Neural progenitor cell (in vitro differentiated cells): ENCODE data around the gene SLC2A10. TPM values are rescaled to one million over a fixed set of nuclear protein-coding genes. Genes with fewer than 3 reads are reported as not detected.

Source experiments
- DNase-seq: peaks from one replicate; pipeline ENCODE4 v3.0.0-alpha.2; 2016; ENCODE audit warnings: low spot score
- H2AFZ ChIP-seq: fragments of 200-600 bp; sonication (generic); replicated peaks from 2 replicates; pipeline ENCODE4 v1.6.1; 2016; ENCODE audit warnings: antibody characterized with exemption
- H3F3A ChIP-seq: fragments of 200-600 bp; sonication (generic); 2 replicates; pipeline ENCODE4 v1.6.1; 2016; ENCODE audit warnings: antibody characterized with exemption, low read depth
- H3K27ac ChIP-seq: fragments of 200-600 bp; sonication (generic); 2 replicates; pipeline ENCODE4 v1.5.1; 2016; ENCODE audit warnings: mild to moderate bottlenecking
- H3K27me3 ChIP-seq: fragments of 200-600 bp; sonication (generic); 2 replicates; pipeline ENCODE4 v1.6.1; 2016; ENCODE audit warnings: mild to moderate bottlenecking, moderate library complexity
- H3K36me3 ChIP-seq: fragments of 200-600 bp; sonication (generic); 2 replicates; pipeline ENCODE4 v1.5.1; 2016
- H3K4me1 ChIP-seq: fragments of 200-600 bp; sonication (generic); 2 replicates; pipeline ENCODE4 v1.6.1; 2016; ENCODE audit warnings: mixed run types
- H3K4me2 ChIP-seq: fragments of 200-600 bp; sonication (generic); 2 replicates; pipeline ENCODE4 v1.6.1; 2016
- H3K4me3 ChIP-seq: fragments of 200-600 bp; sonication (generic); 2 replicates; pipeline ENCODE4 v1.5.1; 2016
- H3K79me2 ChIP-seq: fragments of 200-600 bp; sonication (generic); 2 replicates; pipeline ENCODE4 v1.6.1; 2016; ENCODE audit warnings: low read depth
- H3K9ac ChIP-seq: fragments of 200-600 bp; sonication (generic); 2 replicates; pipeline ENCODE4 v1.6.1; 2016
- H3K9me3 ChIP-seq: fragments of 200-600 bp; sonication (generic); 2 replicates; pipeline ENCODE4 v1.5.1; 2016; ENCODE audit warnings: low read depth
- H4K20me1 ChIP-seq: fragments of 200-600 bp; sonication (generic); 2 replicates; pipeline ENCODE4 v1.6.1; 2016; ENCODE audit warnings: low read depth
- H3K27ac Mint-ChIP-seq: 3 replicates; pipeline ENCODE4 v1.8.0; 2021; ENCODE audit warnings: mixed read lengths
- H3K27me3 Mint-ChIP-seq: 2 replicates; pipeline ENCODE4 v1.8.0; 2022; ENCODE audit warnings: low read depth, mild to moderate bottlenecking, inconsistent platforms, moderate library complexity, mixed read lengths; ENCODE audit not compliant: insufficient read depth
- H3K36me3 Mint-ChIP-seq: 3 replicates; pipeline ENCODE4 v1.8.0; 2021; ENCODE audit warnings: mixed read lengths
- H3K4me1 Mint-ChIP-seq: 3 replicates; pipeline ENCODE4 v1.8.0; 2021; ENCODE audit warnings: mixed read lengths
- H3K4me3 Mint-ChIP-seq: 3 replicates; pipeline ENCODE4 v1.8.0; 2021; ENCODE audit warnings: mild to moderate bottlenecking, moderate library complexity, mixed read lengths
- H3K9me3 Mint-ChIP-seq: 3 replicates; pipeline ENCODE4 v1.8.0; 2020; ENCODE audit warnings: mixed read lengths
- EZH2 ChIP-seq: fragments of 200-600 bp; sonication (generic); IDR thresholded peaks from 2 replicates; pipeline ENCODE4 v1.6.1; 2017; ENCODE audit warnings: antibody characterized with exemption, mild to moderate bottlenecking, moderate library complexity
- EZH2phosphoT487 ChIP-seq: fragments of 200-600 bp; sonication (generic); IDR thresholded peaks from 2 replicates; pipeline ENCODE4 v1.6.1; 2017; ENCODE audit warnings: antibody characterized with exemption
- total RNA-seq: library from RNA; depleted of rRNA; stranded (reverse); fragments of >200 nt; gene quantifications from 2 replicates; pipeline ENCODE4 v1.2.3, GENCODE V29; 2015; ENCODE audit warnings: low replicate concordance
- TF ChIP-seq, protein P1 (sequence below): fragments of 200-600 bp; sonication (generic); IDR thresholded peaks from 2 replicates; pipeline ENCODE4 v1.5.1; 2017; ENCODE audit warnings: antibody characterized with exemption, mild to moderate bottlenecking

SLC2A10 gene
- total RNA-seq, 1 donor from 2014 or later = 9.6 TPM

GRCh38 chr20:46666818-46667515 lies 42.5 kb upstream of the SLC2A10 start:
- Mint-ChIP-seq H3K4me1 (no peaks in the 10 kb centered on the region), H3K27ac (no peak overlapping the region), H3K9me3 (peaks cover 17% of the 10 kb centered on the region), H3K27me3 (peaks cover 2% of the 10 kb centered on the region), H3K36me3 (peaks cover 19% of the 10 kb centered on the region), H3K4me3 (no peak overlapping the region)
- H3K4me2 ChIP-seq = no peak overlapping the region
- H3K9ac ChIP-seq = no peak overlapping the region
- no peaks in the 10 kb centered on the region for H3K36me3 ChIP-seq
- H3K4me1 ChIP-seq = no peaks in the 10 kb centered on the region
- H3K79me2 ChIP-seq = no peaks in the 10 kb centered on the region
- no peaks in the 10 kb centered on the region for H4K20me1 ChIP-seq
- H3K9me3 ChIP-seq = no peaks in the 10 kb centered on the region
- H2AFZ ChIP-seq = no peak overlapping the region
- no peak overlapping the region for H3K4me3 ChIP-seq
- TF ChIP-seq, protein P1, sequence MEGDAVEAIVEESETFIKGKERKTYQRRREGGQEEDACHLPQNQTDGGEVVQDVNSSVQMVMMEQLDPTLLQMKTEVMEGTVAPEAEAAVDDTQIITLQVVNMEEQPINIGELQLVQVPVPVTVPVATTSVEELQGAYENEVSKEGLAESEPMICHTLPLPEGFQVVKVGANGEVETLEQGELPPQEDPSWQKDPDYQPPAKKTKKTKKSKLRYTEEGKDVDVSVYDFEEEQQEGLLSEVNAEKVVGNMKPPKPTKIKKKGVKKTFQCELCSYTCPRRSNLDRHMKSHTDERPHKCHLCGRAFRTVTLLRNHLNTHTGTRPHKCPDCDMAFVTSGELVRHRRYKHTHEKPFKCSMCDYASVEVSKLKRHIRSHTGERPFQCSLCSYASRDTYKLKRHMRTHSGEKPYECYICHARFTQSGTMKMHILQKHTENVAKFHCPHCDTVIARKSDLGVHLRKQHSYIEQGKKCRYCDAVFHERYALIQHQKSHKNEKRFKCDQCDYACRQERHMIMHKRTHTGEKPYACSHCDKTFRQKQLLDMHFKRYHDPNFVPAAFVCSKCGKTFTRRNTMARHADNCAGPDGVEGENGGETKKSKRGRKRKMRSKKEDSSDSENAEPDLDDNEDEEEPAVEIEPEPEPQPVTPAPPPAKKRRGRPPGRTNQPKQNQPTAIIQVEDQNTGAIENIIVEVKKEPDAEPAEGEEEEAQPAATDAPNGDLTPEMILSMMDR = no peak
- no peak for TF ChIP-seq EZH2
- no peak for TF ChIP-seq EZH2phosphoT487
- H3K27me3 ChIP-seq = no peaks in the 10 kb centered on the region
- no peak for DNase-seq
- no peak overlapping the region for H3K27ac ChIP-seq
- H3F3A ChIP-seq = no peaks in the 10 kb centered on the region

DNA sequence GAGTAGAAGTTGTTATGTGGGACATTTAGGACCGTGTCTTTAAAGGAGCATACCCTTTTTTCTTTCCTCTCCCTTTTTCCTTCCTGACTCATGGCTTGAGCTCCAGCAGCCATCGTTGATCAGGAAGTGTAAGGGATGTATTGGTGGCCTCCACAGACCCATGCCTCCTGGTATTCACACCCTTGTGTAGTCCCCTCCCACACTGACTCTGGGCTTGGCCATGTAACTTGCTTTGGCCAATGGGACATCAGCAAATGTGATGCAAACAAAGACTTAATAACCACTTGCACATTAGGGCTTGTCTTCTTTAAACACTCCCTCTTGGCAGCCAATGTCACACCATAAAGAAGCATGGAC lies 39.2 kb upstream of the SLC2A10 start:
- Histone ChIP-seq H3K27ac (no peak overlapping the region), H3F3A (peaks cover 5% of the 10 kb centered on the region), H3K4me1 (peaks cover 10% of the 10 kb centered on the region), H3K4me3 (no peak overlapping the region), H3K27me3 (no peaks in the 10 kb centered on the region), H3K9me3 (no peaks in the 10 kb centered on the region), H4K20me1 (no peaks in the 10 kb centered on the region), H3K36me3 (no peaks in the 10 kb centered on the region), H2AFZ (no peak overlapping the region), H3K79me2 (no peaks in the 10 kb centered on the region), H3K9ac (no peak overlapping the region), H3K4me2 (no peak overlapping the region)
- Mint-ChIP-seq H3K4me1 (peaks cover 19% of the 10 kb centered on the region), H3K9me3 (peaks cover 17% of the 10 kb centered on the region), H3K36me3 (peaks cover 17% of the 10 kb centered on the region), H3K4me3 (no peak overlapping the region), H3K27me3 (peaks cover 3% of the 10 kb centered on the region), H3K27ac (no peak overlapping the region)
- no peak for TF ChIP-seq EZH2phosphoT487
- TF ChIP-seq, protein P1 = no peak
- no peak for TF ChIP-seq EZH2
- DNase-seq = no peak

- H2AFZ ChIP-seq = no peak overlapping the region
- TF ChIP-seq EZH2 (no peak), EZH2phosphoT487 (no peak)
- TF ChIP-seq, protein P1 = no peak
- peaks cover 17% of the 10 kb centered on the region for H3K36me3 Mint-ChIP-seq
- H3K9ac ChIP-seq = no peak overlapping the region
- peaks cover 5% of the 10 kb centered on the region for H3F3A ChIP-seq
- H3K27me3 ChIP-seq = no peaks in the 10 kb centered on the region
- H3K27ac ChIP-seq = no peak overlapping the region
- no peak for DNase-seq
- H3K4me3 ChIP-seq = no peak overlapping the region
- peaks cover 17% of the 10 kb centered on the region for H3K9me3 Mint-ChIP-seq
- H3K79me2 ChIP-seq = no peaks in the 10 kb centered on the region
- H4K20me1 ChIP-seq = no peaks in the 10 kb centered on the region
- no peak overlapping the region for H3K4me3 Mint-ChIP-seq
- peaks cover 10% of the 10 kb centered on the region for H3K4me1 ChIP-seq
- H3K27me3 Mint-ChIP-seq = peaks cover 4% of the 10 kb centered on the region
- peaks cover 19% of the 10 kb centered on the region for H3K4me1 Mint-ChIP-seq
- no peaks in the 10 kb centered on the region for H3K36me3 ChIP-seq
- no peaks in the 10 kb centered on the region for H3K9me3 ChIP-seq
- H3K4me2 ChIP-seq = no peak overlapping the region
- no peak overlapping the region for H3K27ac Mint-ChIP-seq
Measured at GRCh38 chr20:46670585-46671584, 38.6 kb upstream of the SLC2A10 start.
